Neural progenitor cell (in vitro differentiated cells): Measurements from ENCODE around the gene ARPC5L. TPM values are rescaled to one million over a fixed set of nuclear protein-coding genes. Genes with fewer than 3 reads are reported as not detected.

ENCODE experiments used
- DNase-seq: peaks from one replicate; pipeline ENCODE4 v3.0.0-alpha.2; 2016; ENCODE audit warnings: low spot score
- H2AFZ ChIP-seq: fragments of 200-600 bp; sonication (generic); replicated peaks from 2 replicates; pipeline ENCODE4 v1.6.1; 2016; ENCODE audit warnings: antibody characterized with exemption
- H3F3A ChIP-seq: fragments of 200-600 bp; sonication (generic); 2 replicates; pipeline ENCODE4 v1.6.1; 2016; ENCODE audit warnings: antibody characterized with exemption, low read depth
- H3K27ac ChIP-seq: fragments of 200-600 bp; sonication (generic); 2 replicates; pipeline ENCODE4 v1.5.1; 2016; ENCODE audit warnings: mild to moderate bottlenecking
- H3K27me3 ChIP-seq: fragments of 200-600 bp; sonication (generic); 2 replicates; pipeline ENCODE4 v1.6.1; 2016; ENCODE audit warnings: mild to moderate bottlenecking, moderate library complexity
- H3K36me3 ChIP-seq: fragments of 200-600 bp; sonication (generic); 2 replicates; pipeline ENCODE4 v1.5.1; 2016
- H3K4me1 ChIP-seq: fragments of 200-600 bp; sonication (generic); 2 replicates; pipeline ENCODE4 v1.6.1; 2016; ENCODE audit warnings: mixed run types
- H3K4me2 ChIP-seq: fragments of 200-600 bp; sonication (generic); 2 replicates; pipeline ENCODE4 v1.6.1; 2016
- H3K4me3 ChIP-seq: fragments of 200-600 bp; sonication (generic); 2 replicates; pipeline ENCODE4 v1.5.1; 2016
- H3K79me2 ChIP-seq: fragments of 200-600 bp; sonication (generic); 2 replicates; pipeline ENCODE4 v1.6.1; 2016; ENCODE audit warnings: low read depth
- H3K9ac ChIP-seq: fragments of 200-600 bp; sonication (generic); 2 replicates; pipeline ENCODE4 v1.6.1; 2016
- H3K9me3 ChIP-seq: fragments of 200-600 bp; sonication (generic); 2 replicates; pipeline ENCODE4 v1.5.1; 2016; ENCODE audit warnings: low read depth
- H4K20me1 ChIP-seq: fragments of 200-600 bp; sonication (generic); 2 replicates; pipeline ENCODE4 v1.6.1; 2016; ENCODE audit warnings: low read depth
- H3K27ac Mint-ChIP-seq: 3 replicates; pipeline ENCODE4 v1.8.0; 2021; ENCODE audit warnings: mixed read lengths
- H3K27me3 Mint-ChIP-seq: 2 replicates; pipeline ENCODE4 v1.8.0; 2022; ENCODE audit warnings: low read depth, mild to moderate bottlenecking, inconsistent platforms, moderate library complexity, mixed read lengths; ENCODE audit not compliant: insufficient read depth
- H3K36me3 Mint-ChIP-seq: 3 replicates; pipeline ENCODE4 v1.8.0; 2021; ENCODE audit warnings: mixed read lengths
- H3K4me1 Mint-ChIP-seq: 3 replicates; pipeline ENCODE4 v1.8.0; 2021; ENCODE audit warnings: mixed read lengths
- H3K4me3 Mint-ChIP-seq: 3 replicates; pipeline ENCODE4 v1.8.0; 2021; ENCODE audit warnings: mild to moderate bottlenecking, moderate library complexity, mixed read lengths
- H3K9me3 Mint-ChIP-seq: 3 replicates; pipeline ENCODE4 v1.8.0; 2020; ENCODE audit warnings: mixed read lengths
- EZH2 ChIP-seq: fragments of 200-600 bp; sonication (generic); IDR thresholded peaks from 2 replicates; pipeline ENCODE4 v1.6.1; 2017; ENCODE audit warnings: antibody characterized with exemption, mild to moderate bottlenecking, moderate library complexity
- EZH2phosphoT487 ChIP-seq: fragments of 200-600 bp; sonication (generic); IDR thresholded peaks from 2 replicates; pipeline ENCODE4 v1.6.1; 2017; ENCODE audit warnings: antibody characterized with exemption
- total RNA-seq: library from RNA; depleted of rRNA; stranded (reverse); fragments of >200 nt; gene quantifications from 2 replicates; pipeline ENCODE4 v1.2.3, GENCODE V29; 2015; ENCODE audit warnings: low replicate concordance
- TF ChIP-seq, protein P1 (sequence below): fragments of 200-600 bp; sonication (generic); IDR thresholded peaks from 2 replicates; pipeline ENCODE4 v1.5.1; 2017; ENCODE audit warnings: antibody characterized with exemption, mild to moderate bottlenecking

ARPC5L gene
- total RNA-seq, 1 donor from 2014 or later, result 24.0 TPM

DNA sequence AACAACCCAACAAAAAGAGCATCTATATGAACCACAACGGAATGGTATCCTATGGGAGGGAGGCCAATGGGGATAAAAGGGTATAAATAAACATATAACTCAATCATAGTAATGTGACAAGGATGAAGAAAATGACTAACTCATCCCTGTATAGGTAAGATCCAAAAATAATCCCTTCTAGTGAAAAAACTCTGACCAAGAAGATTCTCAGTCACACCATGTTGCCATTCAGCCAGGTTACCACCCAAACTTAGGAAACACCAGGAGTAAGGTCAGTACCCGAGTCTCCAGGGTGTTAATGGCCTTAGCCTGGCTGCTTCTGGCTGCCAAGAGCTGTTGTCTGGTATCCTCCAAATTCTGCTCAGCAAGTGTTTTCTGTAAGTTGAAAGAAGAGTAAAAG, 46.2 kb downstream of the ARPC5L start:
- Mint-ChIP-seq H3K4me3 (no peak overlapping the region), H3K36me3 (peaks cover 5% of the 10 kb centered on the region), H3K27ac (no peak overlapping the region), H3K27me3 (no peaks in the 10 kb centered on the region), H3K9me3 (no peaks in the 10 kb centered on the region), H3K4me1 (no peaks in the 10 kb centered on the region)
- H3K9ac ChIP-seq, result no peak overlapping the region
- no peak overlapping the region for H3K4me2 ChIP-seq
- no peaks in the 10 kb centered on the region for H3K9me3 ChIP-seq
- TF ChIP-seq, protein P1, sequence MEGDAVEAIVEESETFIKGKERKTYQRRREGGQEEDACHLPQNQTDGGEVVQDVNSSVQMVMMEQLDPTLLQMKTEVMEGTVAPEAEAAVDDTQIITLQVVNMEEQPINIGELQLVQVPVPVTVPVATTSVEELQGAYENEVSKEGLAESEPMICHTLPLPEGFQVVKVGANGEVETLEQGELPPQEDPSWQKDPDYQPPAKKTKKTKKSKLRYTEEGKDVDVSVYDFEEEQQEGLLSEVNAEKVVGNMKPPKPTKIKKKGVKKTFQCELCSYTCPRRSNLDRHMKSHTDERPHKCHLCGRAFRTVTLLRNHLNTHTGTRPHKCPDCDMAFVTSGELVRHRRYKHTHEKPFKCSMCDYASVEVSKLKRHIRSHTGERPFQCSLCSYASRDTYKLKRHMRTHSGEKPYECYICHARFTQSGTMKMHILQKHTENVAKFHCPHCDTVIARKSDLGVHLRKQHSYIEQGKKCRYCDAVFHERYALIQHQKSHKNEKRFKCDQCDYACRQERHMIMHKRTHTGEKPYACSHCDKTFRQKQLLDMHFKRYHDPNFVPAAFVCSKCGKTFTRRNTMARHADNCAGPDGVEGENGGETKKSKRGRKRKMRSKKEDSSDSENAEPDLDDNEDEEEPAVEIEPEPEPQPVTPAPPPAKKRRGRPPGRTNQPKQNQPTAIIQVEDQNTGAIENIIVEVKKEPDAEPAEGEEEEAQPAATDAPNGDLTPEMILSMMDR, result no peak
- TF ChIP-seq EZH2phosphoT487 (no peak), EZH2 (no peak)
- no peaks in the 10 kb centered on the region for H3K4me1 ChIP-seq
- H4K20me1 ChIP-seq, result no peaks in the 10 kb centered on the region
- no peaks in the 10 kb centered on the region for H3F3A ChIP-seq
- no peak overlapping the region for H2AFZ ChIP-seq
- no peak overlapping the region for H3K4me3 ChIP-seq
- H3K27me3 ChIP-seq, result no peaks in the 10 kb centered on the region
- DNase-seq, result no peak
- H3K36me3 ChIP-seq, result no peaks in the 10 kb centered on the region
- H3K79me2 ChIP-seq, result no peaks in the 10 kb centered on the region
- H3K27ac ChIP-seq, result no peak overlapping the region

DNA sequence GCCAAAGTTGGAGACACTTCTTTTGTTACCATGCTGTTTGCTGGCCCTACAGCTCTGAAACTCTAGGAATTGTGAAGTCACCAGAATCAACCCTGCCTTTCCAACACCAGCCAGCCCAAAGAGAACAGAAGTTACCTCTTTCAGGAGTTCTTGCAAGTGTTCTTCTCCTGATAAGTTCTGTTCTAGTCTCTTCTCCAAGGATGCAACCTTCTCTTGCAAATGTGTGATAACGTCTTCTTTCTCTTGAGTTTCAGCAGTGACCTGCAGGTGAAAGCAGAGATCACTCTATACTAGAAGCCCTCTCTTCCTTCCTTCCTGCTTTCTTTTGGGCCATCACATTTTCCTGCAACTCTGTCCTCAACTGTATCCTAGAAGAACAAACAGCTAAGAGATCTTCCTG, 49.8 kb downstream of the ARPC5L start:
- H3K27me3 ChIP-seq, result no peaks in the 10 kb centered on the region
- H3F3A ChIP-seq, result no peaks in the 10 kb centered on the region

DNA sequence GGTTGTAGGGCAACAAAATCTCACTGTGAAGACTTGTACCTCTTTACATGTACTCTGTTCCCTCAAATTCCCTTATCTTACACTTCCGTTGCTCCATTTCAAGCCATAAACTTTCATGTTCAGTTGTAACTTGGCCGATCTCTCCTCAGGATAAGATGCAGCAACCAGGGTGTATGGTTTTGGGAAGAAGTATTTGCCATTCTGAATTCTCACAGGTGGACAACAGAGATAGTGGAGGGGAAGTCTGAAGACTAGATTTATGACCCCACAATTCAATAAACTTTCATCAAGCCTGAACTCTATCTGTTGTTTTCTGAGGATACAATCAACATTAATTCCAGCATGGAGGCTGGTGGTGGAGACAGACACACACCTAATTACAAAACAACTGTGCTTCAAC, 51.4 kb downstream of the ARPC5L start:
- peaks cover 3% of the 10 kb centered on the region for H3F3A ChIP-seq
- H3K4me2 ChIP-seq, result no peak overlapping the region
- H3K27me3 ChIP-seq, result no peaks in the 10 kb centered on the region
- Mint-ChIP-seq H3K27ac (no peak overlapping the region), H3K4me1 (no peaks in the 10 kb centered on the region), H3K4me3 (no peak overlapping the region), H3K27me3 (no peaks in the 10 kb centered on the region), H3K36me3 (peaks cover 8% of the 10 kb centered on the region), H3K9me3 (no peaks in the 10 kb centered on the region)
- no peaks in the 10 kb centered on the region for H4K20me1 ChIP-seq
- H3K27ac ChIP-seq, result no peak overlapping the region
- no peak for DNase-seq
- no peaks in the 10 kb centered on the region for H3K36me3 ChIP-seq
- H3K9ac ChIP-seq, result no peak overlapping the region
- no peak overlapping the region for H3K4me3 ChIP-seq
- no peaks in the 10 kb centered on the region for H3K79me2 ChIP-seq
- no peak for TF ChIP-seq EZH2phosphoT487
- TF ChIP-seq, protein P1, result no peak
- TF ChIP-seq EZH2, result no peak
- H2AFZ ChIP-seq, result no peak overlapping the region
- H3K9me3 ChIP-seq, result no peaks in the 10 kb centered on the region
- no peaks in the 10 kb centered on the region for H3K4me1 ChIP-seq

More for the DNA sequence above, 49.8 kb downstream of the ARPC5L start:
- H3K9ac ChIP-seq, result no peak overlapping the region
- no peak overlapping the region for H3K4me2 ChIP-seq
- H3K9me3 ChIP-seq, result no peaks in the 10 kb centered on the region
- Mint-ChIP-seq H3K4me3 (no peak overlapping the region), H3K9me3 (no peaks in the 10 kb centered on the region), H3K27me3 (no peaks in the 10 kb centered on the region), H3K27ac (no peak overlapping the region), H3K4me1 (no peaks in the 10 kb centered on the region), H3K36me3 (peaks cover 5% of the 10 kb centered on the region)
- H3K4me1 ChIP-seq, result no peaks in the 10 kb centered on the region
- H3K79me2 ChIP-seq, result no peaks in the 10 kb centered on the region
- H3K4me3 ChIP-seq, result no peak overlapping the region
- no peak overlapping the region for H2AFZ ChIP-seq
- H3K27ac ChIP-seq, result no peak overlapping the region
- no peaks in the 10 kb centered on the region for H3K36me3 ChIP-seq
- no peaks in the 10 kb centered on the region for H4K20me1 ChIP-seq
- TF ChIP-seq EZH2, result no peak
- TF ChIP-seq, protein P1, result no peak
- no peak for TF ChIP-seq EZH2phosphoT487
- no peak for DNase-seq
